G401 (cell line): Measurements from ENCODE around the gene EIF1. TPM values are rescaled to one million over a fixed set of nuclear protein-coding genes. Genes with fewer than 3 reads are reported as not detected.
A peak's percentile ranks its signal among the peaks of the same experiment; 100 is the strongest.
"Not testable (repeated sequence)": the region's sequence is repeated elsewhere in the genome, so short reads cannot be mapped to it uniquely, and the experiment has no call there.

ENCODE experiments used
- DNase-seq: peaks from one replicate; pipeline ENCODE4 v3.0.0-alpha.2; 2015; ENCODE audit warnings: low spot score
- in situ Hi-C: cut with HindIII; loops from 2 replicates; pipeline ENCODE4 v1.10.0; 2016; ENCODE audit warnings: low sequenced_read_pairs, mixed read lengths
- total RNA-seq: library from RNA; depleted of rRNA; stranded (reverse); fragments of >200 nt; shearing (Covaris generic); gene quantifications from 2 replicates; pipeline ENCODE4 v1.2.3, GENCODE V29; 2014

The EIF1 gene
- total RNA-seq, 1 experiment from 2014 or later = 39.6 TPM

DNA sequence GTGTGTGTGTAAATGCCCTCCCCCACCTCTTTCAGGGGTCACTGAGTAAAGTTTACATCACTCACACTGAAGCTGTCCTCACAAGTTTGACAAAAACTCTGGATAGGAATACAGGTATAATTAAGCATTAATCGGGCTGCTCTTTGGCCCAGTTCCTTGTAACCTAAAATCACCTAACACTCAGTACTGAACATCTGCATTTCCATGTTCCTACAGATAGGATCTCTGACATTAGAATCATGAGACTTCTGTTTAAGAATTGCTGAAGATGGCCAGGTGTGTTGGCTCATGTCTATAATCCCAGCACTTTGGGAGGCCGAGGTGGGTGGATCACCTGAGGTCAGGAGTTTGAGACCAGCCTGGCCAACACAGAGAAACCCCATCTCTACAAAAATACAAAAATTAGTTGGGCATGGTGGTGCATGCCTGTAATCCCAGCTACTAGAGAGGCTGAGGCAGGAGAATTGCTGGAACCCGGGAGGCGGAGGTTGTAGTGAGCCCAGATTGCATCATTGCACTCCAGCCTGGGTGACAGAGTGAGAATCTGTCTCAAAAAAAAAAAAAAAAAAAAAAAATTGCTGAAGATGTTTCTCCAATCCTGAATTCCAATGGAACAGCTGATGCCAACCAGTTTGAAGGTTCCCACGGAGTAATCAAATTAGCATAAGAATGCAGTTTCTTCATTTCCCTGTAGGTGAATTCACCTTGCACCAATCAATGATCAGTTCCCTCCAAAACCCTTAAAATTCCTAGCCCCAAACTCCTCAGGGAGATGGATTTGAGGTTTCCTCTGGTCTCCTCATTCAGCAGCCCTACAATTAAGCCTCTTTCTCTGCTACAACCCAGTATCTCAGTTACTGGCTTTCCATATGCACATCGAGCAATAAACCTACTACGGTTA is 13.3 kb upstream of the EIF1 start:
- in situ Hi-C loops = not testable (repeated sequence)

DNA sequence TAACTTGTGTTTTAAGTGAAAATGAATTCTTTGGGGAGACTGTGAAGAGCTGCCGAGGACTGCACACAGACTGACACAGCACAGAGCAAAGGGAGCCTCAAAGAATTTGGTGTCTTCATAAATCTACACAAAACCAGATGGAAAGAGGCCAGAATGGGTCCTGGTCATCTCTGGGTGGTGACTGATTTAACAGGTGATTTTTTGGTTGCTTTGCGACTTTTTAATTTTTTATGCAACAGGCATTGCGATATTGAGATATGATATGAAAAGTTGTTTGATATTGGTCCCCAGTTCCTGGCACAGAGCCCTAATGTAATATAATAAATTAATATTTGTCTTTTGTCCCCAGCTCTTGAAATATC is 12.6 kb upstream of the EIF1 start:
- DNase-seq = no peak
- in situ Hi-C loops = no loop called here

More for the DNA sequence above, 13.3 kb upstream of the EIF1 start:
- DNase-seq = not testable (repeated sequence)

DNA sequence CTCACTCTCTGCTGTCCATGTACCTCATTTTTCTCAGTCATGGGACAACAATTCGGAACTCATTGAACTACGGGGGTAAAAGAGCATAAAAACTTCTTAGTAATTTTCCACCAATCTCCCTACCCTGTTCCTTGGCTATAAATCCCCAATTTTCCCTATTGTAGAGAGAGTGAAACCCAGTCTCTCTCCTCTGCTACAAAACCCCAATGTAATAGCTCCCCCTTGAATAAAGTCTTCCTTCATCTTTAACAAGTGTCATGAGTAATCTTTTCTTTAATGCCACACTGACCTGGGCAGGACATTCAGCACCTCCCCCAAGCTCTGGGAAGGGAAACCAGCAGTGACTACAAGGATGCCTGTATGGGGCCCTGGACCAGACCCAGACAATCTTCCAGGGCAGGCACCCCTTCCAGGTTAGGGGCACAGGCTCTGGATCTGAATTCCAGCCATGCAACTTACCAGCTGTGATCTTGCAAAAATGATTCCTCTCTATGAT is 10.2 kb upstream of the EIF1 start:
- in situ Hi-C loops = no loop called here
- DNase-seq = peak; percentile 18

DNA sequence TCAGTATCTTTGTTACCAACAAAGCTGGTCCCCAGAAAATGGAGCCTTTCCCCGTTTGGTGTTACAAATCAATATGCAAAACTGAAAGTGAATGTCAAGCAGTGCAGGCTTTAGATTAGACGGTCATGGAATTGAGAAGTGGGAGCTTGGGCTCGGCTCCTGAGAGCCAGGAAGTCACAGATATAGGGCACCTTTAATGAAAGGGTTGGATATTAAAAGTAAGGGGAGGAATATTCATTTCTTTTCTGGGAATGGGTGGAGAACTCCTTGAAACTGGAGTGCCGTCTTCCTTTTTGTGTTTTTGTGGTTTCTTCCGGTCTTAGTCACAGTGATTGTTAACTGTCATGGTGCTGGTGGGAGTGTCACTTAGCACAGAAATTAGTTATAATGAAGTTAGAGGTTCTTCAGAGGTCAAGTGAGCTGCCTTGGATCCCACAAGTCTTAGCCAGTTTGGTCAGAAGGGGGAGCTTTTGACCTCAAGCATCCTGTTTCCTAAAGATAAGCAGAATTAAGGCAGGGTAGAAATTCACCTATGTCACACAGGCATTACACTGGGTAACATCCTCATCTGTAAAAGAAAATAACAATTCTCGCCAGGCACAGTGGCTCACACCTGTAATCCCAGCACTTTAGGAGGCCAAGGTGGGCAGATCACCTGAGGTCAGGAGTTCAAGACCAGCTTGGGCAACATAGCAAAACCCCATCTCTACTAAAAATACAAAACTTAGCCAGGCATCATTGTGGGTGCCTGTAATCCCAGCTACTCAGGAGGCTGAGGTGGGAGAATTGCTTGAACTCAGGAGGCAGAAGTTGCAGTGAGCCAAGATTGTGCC is 9.6 kb upstream of the EIF1 start:
- in situ Hi-C loops = no loop called here
- peak; percentile 20 for DNase-seq

DNA sequence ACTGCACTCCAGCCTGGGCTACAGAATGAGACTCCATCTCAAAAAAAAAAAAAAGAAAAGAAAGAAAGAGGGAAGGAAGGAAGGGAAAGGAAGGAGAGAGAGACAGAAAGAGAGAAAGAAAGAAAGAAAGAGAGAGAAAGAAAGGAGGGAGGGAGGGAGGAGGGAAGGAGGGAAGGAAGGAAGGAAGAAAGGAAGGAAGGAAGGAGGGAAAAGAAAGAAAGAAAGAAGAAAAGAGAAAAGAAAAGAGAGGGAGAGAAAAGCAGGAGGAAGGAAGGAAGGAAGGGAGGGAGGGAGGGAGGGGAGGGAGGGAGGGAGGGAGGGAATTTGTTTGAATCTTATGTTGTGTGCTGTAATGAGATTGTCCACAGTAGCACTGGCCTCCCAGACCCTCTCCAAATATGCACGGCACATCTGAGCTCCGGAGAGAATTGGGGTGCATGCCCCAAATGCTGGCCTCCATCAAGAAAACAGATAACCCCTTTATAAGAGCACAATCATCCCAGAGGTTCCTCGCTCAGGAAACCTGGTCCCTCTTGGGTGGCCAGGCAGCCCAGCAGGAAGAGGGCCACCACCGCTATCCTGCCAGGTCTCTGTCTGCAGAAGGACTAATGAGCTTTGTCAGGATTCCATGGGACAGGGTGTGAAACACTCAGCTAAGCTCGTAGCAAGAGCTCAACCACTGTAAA is 8.8 kb upstream of the EIF1 start:
- in situ Hi-C loops = no loop called here
- no peak for DNase-seq

DNA sequence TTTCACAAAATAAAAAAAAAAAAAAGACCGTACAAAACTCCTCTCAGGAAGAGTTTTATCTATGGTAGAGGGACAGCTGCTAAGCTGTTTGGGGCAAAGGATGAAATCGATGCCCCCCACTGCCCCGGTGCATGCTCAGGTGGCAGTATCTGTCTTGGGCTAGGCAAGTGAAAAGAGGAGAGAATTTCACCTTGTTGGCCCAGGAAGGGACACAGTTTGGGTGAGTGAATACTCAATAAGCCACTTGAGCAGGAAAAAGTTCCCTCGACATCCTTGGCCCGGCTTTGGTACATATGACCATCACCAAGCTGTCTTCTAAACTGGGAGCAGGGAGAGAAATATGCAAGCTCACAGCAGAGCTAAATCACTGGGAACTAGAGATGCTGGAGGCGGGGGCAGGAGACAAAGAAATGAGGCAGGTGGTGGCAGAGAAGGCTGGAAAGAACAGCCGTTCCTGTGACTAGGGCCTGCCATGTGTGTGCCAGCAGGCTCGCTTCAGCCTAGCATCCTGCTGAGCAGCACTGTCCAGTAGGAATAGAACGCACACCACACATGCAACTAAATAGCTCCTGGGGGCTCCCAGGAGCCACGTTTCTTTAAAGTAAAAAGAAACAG is 8.2 kb upstream of the EIF1 start:
- in situ Hi-C loops = no loop called here
- peak; percentile 96 for DNase-seq

DNA sequence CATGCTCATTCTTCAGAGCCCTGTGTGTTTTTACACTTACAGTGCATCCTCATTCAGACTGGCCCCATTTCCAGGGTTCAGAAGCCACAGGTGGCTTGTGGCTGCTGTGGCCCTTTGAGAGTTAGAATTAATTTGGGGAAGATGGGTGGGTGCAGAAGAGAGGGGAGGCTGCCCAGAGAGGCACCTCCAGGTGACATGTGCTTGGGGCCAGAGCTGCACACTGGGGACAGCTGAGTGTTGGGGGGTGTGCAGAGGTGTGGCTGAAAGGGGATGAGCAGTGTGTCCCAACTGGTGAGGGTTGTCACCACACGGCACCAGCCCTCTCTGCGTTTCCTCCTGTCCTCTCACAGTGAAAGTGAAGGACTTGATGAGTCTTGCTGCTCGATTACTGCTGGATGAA is 6.9 kb upstream of the EIF1 start:
- no peak for DNase-seq
- in situ Hi-C loops = no loop called here

DNA sequence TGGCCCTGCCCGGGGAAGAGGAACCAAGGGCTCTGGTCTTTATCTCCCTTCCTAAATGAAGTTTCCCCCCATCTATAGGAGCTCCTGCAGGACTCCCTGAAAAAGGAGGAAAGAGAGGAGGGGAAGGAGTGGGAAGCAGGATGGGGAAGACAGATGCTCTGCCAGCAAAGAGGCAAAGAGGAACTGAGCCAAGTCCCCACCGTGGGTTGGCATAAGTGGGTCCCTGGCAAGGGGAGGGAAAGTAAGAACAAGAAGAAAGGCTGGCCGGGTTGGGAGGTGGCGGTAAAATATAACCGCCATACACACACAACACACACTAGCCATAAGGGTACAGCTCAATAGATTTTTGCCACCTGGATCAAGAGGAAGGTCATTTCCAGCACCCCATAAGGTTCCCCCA is 6.1 kb upstream of the EIF1 start:
- in situ Hi-C loops = no loop called here
- no peak for DNase-seq

DNA sequence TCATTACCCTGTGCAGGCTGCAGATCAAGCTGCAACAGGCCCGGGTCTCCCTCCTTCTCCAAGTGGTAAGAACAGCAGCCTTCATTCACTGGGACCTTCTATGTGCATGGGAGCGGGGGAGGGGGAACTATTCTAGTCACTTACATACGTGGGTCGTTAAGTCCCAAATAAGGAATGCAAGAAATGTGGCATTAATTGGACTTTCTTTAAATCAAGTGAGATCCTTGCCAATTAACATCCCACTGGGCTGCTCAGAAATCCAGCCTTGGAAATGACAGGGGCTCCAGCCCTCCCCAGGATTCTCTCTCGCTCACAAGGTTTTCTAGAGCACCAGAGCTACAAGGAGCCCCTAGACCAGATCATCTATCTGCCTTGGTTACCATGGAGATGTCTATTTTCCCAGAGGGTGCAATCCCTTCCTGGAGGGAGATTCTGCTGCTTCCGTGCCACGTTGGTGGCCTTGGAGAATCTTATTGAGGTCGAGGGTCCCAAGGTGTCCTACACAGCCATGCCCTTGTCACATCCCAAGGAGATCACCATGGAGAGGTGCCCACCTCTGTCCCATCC is 5.2 kb upstream of the EIF1 start:
- in situ Hi-C loops = no loop called here
- DNase-seq = no peak

DNA sequence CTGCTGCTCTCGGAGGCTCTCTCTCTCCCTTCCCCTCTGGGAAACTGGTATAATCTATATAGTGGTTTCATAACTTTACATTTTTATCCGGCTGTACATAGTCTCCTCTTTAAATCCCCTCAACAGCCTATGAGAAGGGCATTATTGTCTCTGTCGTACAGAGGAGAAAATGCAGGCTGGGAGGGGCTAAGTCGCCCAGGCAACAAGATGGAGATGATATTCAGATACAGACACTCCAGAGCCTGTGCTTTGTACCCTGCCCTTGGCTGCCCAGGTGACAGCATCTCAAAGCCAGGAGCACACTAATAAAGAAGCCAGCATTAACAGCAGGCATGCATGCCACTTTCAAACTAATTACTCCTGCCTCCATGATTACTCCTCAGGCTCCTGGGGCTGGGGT is 4.7 kb upstream of the EIF1 start:
- in situ Hi-C loops = no loop called here
- DNase-seq = no peak

DNA sequence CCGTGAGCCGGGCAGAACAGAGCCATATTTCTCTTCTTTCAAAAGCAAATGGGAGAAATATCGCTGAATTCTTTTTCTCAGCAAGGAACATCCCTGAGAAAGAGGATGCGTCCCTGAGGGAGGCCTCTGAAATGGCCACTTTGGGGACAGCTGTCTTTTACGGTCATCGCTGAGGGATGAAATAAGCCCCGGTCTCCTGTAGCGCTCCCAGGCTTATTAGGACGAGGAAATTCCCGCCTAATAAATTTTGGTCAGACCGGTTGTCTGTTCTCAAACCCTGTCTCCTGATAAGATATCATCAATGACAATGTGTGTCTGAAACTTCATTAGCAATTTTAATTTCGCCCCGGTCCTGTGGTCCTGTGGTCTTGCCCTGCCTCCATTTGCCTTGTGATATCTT is 2.9 kb upstream of the EIF1 start:
- DNase-seq, in situ Hi-C loops: not testable (repeated sequence)

DNA sequence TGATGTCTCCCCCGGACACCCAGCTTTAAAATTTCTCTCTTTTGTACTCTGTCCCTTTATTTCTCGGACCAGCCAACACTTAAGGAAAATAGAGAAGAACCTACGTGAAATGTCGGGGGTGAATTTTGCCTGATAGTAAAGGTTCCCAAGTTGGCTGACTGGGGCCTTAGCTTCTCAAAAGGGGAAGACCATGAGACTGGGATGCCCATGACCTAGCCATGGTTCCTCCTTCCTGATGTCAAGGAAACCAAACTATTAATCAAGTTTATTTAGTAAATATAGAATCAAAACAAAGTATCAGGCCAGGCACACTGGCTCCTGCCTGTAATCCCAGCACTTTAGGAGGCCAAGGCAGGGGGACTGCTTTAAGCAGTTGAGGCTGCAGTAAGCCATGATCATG is 2.4 kb upstream of the EIF1 start:
- DNase-seq = no peak
- in situ Hi-C loops = no loop called here

DNA sequence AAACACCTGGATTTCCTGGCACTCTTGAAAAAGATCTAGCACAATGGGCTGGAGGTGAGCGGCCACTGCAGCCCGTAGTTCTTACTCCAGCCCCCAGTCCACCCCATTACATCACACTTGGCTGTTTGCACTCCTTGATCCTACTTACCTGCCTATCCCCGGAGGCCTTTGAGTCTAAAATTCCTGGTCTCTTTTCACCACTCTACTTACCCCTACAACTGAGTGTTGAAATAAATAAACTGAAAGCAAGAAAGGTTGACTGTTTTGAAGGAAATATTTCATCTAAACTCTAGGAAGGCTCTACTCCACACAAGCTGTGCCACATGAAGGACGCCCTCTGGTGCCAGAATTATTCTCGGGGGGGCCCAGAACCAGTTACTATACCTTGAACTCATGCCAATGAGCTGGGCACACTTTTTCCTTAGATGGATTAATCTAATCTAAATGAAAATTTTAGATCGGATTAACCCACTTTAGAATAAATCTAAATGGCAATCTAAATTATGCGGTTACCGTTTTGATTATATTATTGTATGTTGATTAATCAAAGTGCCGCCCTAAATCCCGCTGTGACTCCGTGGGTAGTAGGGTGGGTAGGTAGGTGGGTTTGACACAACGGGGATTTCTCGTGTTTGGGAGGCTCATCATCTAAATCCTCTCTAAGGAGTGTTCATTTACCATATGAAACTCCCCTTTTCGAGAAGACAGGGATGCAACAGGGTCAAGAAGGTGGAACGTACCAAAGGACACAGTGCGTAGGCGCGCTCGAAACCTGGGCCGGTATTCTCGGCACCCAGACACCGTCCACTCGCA is 651 bp upstream of the EIF1 start:
- peak; percentile 70 for DNase-seq
- in situ Hi-C loops = no loop called here

DNA sequence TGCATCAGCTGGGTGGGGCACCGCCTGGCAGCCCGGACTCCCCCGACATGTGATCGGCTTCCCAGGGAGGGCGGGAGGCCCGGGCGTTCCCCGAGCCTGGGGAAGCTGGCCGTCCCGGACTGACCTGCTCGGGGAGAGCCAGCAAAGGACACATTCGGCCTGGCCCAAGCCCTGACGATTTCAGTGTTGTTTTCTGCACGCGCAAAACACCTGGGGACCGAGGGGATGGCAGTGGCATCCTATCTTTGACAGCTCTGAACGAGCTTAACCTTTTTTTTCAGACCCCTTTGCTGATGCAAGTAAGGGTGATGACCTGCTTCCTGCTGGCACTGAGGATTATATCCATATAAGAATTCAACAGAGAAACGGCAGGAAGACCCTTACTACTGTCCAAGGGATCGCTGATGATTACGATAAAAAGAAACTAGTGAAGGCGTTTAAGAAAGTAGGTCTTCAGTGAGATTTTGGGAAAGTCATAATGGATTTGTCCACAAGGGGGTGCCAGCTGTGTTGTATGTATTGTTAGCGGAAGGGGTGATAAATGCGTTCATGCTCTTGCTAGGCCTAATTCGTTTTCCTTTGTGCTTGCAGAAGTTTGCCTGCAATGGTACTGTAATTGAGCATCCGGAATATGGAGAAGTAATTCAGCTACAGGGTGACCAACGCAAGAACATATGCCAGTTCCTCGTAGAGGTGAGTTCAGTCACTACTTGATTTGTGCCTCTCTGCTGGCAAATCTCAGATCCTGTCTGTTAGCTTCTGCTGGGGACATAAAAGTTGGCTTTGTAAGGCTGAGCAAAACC is 1.0 kb downstream of the EIF1 start:
- in situ Hi-C loops = no loop called here
- peak; percentile 42 for DNase-seq

DNA sequence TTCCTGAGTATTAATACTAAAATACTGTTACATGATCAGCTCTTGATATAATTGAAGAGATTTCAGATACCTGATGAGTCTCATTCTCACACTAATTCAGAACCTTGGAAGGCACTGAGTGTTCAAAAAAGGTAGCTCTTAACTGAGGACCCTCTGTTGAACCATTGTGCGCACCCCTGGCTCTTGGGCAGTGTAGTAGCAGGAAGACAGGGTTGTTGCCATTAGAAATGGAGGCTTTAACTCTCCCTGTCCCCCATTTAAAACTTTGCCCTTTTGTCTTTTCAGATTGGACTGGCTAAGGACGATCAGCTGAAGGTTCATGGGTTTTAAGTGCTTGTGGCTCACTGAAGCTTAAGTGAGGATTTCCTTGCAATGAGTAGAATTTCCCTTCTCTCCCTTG is 1.8 kb downstream of the EIF1 start:
- no peak for DNase-seq
- in situ Hi-C loops = no loop called here

DNA sequence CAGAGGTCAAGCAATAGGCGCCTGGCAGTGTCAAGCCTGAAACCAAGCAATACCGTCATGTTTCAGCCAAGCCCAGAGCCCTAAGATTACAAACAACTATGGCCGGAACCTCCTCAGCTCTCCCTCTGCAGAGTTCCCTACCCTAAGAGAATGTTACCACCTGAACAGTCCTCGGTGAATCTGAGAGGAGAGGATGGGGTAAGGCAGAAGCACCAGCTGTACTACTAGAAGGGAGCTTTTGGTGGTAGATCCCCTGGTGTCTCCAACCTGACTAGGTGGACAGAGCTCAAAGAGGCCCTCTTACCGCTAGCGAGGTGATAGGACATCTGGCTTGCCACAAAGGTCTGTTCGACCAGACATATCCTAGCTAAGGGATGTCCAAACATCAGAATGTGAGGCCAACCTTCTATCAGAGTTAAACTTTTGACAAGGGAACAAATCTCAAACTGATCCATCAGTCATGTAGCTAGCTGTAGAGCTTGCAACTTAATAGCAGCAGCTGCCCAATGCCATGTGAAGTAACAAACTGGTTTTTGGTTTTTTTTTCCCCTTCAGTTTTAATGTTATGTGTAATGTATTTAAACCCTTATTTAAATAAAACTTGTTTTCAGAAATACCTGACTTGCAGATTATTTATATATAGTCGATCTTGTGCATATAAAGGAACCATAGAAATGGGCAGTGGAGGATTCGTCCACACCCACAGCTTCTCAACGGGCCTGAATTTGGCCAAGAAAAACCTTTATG is 2.5 kb downstream of the EIF1 start:
- no peak for DNase-seq
- in situ Hi-C loops = no loop called here
